PC-9 (cell line): ENCODE measurements around the gene NEURL2. TPM values are rescaled to one million over a fixed set of nuclear protein-coding genes. Genes with fewer than 3 reads are reported as not detected.

Source experiments
- BruUV-seq: library from RNA; stranded (reverse); fragments of 400-500 nt; replicated peaks from 2 replicates; lab custom pipeline; 2021; lab: Mats Ljungman, UMichigan
- CTCF ChIA-PET: fragments of 300-600 bp; sonication (Branson Sonifier 250); formaldehyde crosslinking; loops from one replicate; lab custom pipeline; 2022; ENCODE audit warnings: antibody characterized with exemption; lab: Charles Lee
- POLR2A ChIA-PET: fragments of 300-600 bp; sonication (Branson Sonifier 250); formaldehyde crosslinking; loops from one replicate; lab custom pipeline; 2022; ENCODE audit warnings: antibody characterized with exemption; ENCODE audit not compliant: unreplicated experiment; lab: Charles Lee
- DNase-seq, 2 experiments: peaks; one replicate each; pipeline versions ENCODE4 v3.0.0 to v3.0.0-alpha.2; 2015 to 2022; ENCODE audit warnings: mixed read lengths in 1 of 2
- H2AFZ ChIP-seq: fragments of 200-600 bp; sonication (generic); 2 replicates; pipeline ENCODE4 v1.8.1; 2017; ENCODE audit warnings: antibody characterized with exemption
- H3F3A ChIP-seq: fragments of 200-600 bp; sonication (generic); 2 replicates; pipeline ENCODE4 v1.8.1; 2017; ENCODE audit warnings: antibody characterized with exemption, mild to moderate bottlenecking, low read depth; ENCODE audit not compliant: insufficient read depth
- H3K27ac ChIP-seq: fragments of 200-600 bp; sonication (generic); 2 replicates; pipeline ENCODE4 v1.6.1; 2016; ENCODE audit warnings: mixed run types
- H3K27me3 ChIP-seq: fragments of 200-600 bp; sonication (generic); 2 replicates; pipeline ENCODE4 v1.6.1; 2016; ENCODE audit warnings: low read depth, mixed run types; ENCODE audit not compliant: insufficient read depth
- H3K36me3 ChIP-seq: fragments of 200-600 bp; sonication (generic); 2 replicates; pipeline ENCODE4 v1.6.1; 2016; ENCODE audit warnings: low read depth, mixed run types
- H3K4me1 ChIP-seq: fragments of 200-600 bp; sonication (generic); replicated peaks from 2 replicates; pipeline ENCODE4 v1.6.1; 2016; ENCODE audit warnings: mixed run types; ENCODE audit not compliant: insufficient read depth
- H3K4me2 ChIP-seq: fragments of 200-600 bp; sonication (generic); 2 replicates; pipeline ENCODE4 v1.6.1; 2017; ENCODE audit warnings: mixed run types
- H3K4me3 ChIP-seq: fragments of 200-600 bp; sonication (generic); 2 replicates; pipeline ENCODE4 v1.6.1; 2016; ENCODE audit warnings: mixed run types
- H3K79me2 ChIP-seq: fragments of 200-600 bp; sonication (generic); 2 replicates; pipeline ENCODE4 v1.6.1; 2017; ENCODE audit warnings: low read depth, mixed run types
- H3K9me2 ChIP-seq: fragments of 200-600 bp; sonication (generic); 2 replicates; pipeline ENCODE4 v1.8.1; 2017; ENCODE audit warnings: mild to moderate bottlenecking; ENCODE audit not compliant: insufficient read depth
- H3K9me3 ChIP-seq: fragments of 200-600 bp; sonication (generic); 2 replicates; pipeline ENCODE4 v1.8.1; 2016; ENCODE audit warnings: low read depth; ENCODE audit not compliant: insufficient read depth
- H4K20me1 ChIP-seq: fragments of 200-600 bp; sonication (generic); 2 replicates; pipeline ENCODE4 v1.8.1; 2017; ENCODE audit not compliant: insufficient read depth
- EZH2 ChIP-seq: fragments of 200-600 bp; sonication (generic); IDR thresholded peaks from 2 replicates; pipeline ENCODE4 v1.8.0; 2017; ENCODE audit warnings: antibody characterized with exemption, low read depth
- intact Hi-C: fragments of 100-400 bp; cut with micrococcal nuclease; formaldehyde crosslinking; loops from one replicate; pipeline ENCODE4 v1.10.0; 2022; ENCODE audit not compliant: unreplicated experiment
- total RNA-seq: library from RNA; stranded (reverse); gene quantifications from 2 replicates; pipeline ENCODE4 v1.2.3, GENCODE V29; 2021
- TF ChIP-seq, protein P1 (sequence below): fragments of 200-600 bp; sonication (generic); conservative IDR thresholded peaks from 2 replicates; pipeline ENCODE4 v1.6.1; 2017; ENCODE audit warnings: mixed run types, antibody characterized with exemption, mild to moderate bottlenecking, moderate library complexity

NEURL2 gene
- total RNA-seq, 1 experiment from 2014 or later = 6.5 TPM

DNA sequence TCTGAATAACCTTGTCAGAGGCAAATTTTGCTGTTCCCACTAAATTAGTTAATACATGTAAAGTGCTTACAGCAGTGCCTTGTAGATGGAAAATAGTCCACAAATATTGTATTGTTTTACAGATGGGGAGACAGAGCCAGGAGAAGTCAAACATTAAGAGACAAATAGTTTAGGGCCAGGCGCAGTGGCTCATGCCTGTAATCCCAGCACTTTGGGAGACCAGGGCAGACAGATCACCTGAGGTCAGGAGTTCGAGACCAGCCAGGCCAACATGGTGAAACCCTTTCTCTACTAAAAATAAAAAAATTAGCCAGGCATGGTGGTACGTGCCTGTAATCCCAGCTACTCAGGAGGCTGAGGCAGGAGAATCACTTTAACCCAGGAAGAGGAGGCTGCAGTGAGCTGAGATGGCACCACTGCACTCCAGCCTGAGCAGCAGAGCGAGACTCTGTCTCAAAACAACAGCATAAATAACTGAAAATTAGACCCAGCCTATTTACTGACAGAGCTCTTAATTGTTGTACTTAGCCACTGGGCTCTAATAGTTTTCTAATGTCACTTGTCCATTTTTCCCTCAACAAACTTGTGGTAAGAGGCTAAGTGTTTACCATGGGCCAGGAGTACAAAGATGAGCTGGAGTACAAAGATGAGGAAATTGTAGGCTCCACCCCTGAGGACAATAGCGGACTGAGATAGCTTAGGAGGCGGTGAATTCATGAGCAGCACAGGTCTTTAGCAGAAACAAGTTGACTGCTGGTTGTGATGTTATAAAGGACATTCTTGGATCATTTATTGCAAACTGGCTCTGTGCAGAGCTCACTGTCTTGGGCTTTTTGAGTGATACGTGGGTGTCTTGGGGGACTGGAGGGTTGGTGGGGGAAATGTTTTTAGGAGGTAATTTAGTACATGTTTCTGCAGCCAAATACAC is 27.2 kb downstream of the NEURL2 start:
- ChIA-PET CTCF (interaction anchor here (0.7 to 0.9 kb wide), 2 partner anchors 43 to 65 kb away, joined by 3 to 20 read pairs; no protein-coding TSS in a partner anchor), POLR2A (interaction anchor here (0.6 kb wide), 1 partner anchor 91 kb away, joined by 3 read pairs; no protein-coding TSS in a partner anchor)
- Histone ChIP-seq H3F3A (peaks cover 19% of the 10 kb centered on the region; the same call in 1 of the 2 replicates), H3K9me2 (no peaks in the 10 kb centered on the region), H3K4me3 (no peak overlapping the region), H3K9me3 (no peaks in the 10 kb centered on the region), H2AFZ (no peak overlapping the region), H3K4me1 (peaks cover 18% of the 10 kb centered on the region), H3K27me3 (no peaks in the 10 kb centered on the region), H3K27ac (no peak overlapping the region), H3K79me2 (no peaks in the 10 kb centered on the region), H3K36me3 (no peaks in the 10 kb centered on the region), H3K4me2 (no peak overlapping the region), H4K20me1 (no peaks in the 10 kb centered on the region)
- no TSS peak for BruUV-seq
- intact Hi-C loops = no loop called here
- no peak for TF ChIP-seq EZH2
- TF ChIP-seq, protein P1, sequence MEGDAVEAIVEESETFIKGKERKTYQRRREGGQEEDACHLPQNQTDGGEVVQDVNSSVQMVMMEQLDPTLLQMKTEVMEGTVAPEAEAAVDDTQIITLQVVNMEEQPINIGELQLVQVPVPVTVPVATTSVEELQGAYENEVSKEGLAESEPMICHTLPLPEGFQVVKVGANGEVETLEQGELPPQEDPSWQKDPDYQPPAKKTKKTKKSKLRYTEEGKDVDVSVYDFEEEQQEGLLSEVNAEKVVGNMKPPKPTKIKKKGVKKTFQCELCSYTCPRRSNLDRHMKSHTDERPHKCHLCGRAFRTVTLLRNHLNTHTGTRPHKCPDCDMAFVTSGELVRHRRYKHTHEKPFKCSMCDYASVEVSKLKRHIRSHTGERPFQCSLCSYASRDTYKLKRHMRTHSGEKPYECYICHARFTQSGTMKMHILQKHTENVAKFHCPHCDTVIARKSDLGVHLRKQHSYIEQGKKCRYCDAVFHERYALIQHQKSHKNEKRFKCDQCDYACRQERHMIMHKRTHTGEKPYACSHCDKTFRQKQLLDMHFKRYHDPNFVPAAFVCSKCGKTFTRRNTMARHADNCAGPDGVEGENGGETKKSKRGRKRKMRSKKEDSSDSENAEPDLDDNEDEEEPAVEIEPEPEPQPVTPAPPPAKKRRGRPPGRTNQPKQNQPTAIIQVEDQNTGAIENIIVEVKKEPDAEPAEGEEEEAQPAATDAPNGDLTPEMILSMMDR = no peak
- no peak for DNase-seq

DNA sequence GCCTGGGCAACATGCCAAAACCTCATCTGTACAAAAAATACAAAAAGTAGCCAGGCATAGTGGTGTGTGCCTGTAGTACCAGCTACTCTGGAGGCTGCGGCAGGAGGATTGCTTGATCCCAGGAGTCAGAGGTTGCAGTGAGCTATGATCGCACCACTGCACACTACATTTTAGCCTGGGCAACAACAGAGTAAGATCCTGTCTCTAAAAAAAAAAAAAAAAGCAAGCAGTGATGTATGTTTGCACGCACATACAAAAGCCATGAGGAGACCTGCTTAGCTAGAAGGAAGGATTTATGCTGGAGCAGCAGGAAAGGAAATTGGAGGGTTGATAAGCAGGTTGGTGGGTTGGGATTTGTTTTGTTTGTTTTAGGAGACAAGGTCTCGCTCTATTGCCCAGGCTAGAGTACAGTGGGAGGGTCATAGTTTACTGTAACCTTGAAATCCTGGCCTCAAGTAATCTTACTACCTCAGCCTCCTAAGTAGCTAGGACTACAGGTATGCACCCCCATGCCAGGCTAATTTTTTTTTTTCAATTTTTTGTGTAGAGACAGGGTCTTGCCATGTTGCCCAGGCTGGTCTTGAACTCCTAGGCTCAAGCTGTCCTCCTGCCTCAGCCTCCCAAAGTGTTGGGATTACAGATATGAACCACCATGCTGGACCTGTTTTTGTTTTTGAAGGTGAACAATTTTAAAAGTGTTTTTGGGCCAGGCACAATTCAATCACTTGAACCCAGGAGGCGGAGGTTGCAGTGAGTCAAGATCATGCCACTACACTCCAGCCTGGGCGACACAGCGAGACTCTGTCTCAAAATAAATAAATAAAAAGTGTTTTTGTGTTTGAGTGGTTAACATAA is 29.6 kb downstream of the NEURL2 start:
- H3K4me2 ChIP-seq = no peak overlapping the region
- no peaks in the 10 kb centered on the region for H3K27me3 ChIP-seq
- H4K20me1 ChIP-seq = no peaks in the 10 kb centered on the region
- H3K79me2 ChIP-seq = peaks cover 7% of the 10 kb centered on the region
- peaks cover 15% of the 10 kb centered on the region for H3K4me1 ChIP-seq
- H2AFZ ChIP-seq = no peak overlapping the region
- intact Hi-C loops = no loop called here
- DNase-seq = no peak
- no peaks in the 10 kb centered on the region for H3K9me3 ChIP-seq
- ChIA-PET CTCF (no interaction called here), POLR2A (interaction anchor here (0.6 kb wide), 1 partner anchor 559 kb away, joined by 4 read pairs; no protein-coding TSS in a partner anchor)
- H3K9me2 ChIP-seq = no peaks in the 10 kb centered on the region
- H3K4me3 ChIP-seq = no peak overlapping the region
- no peaks in the 10 kb centered on the region for H3K36me3 ChIP-seq
- TF ChIP-seq, protein P1 = no peak
- no peak for TF ChIP-seq EZH2
- no TSS peak for BruUV-seq
- no peak overlapping the region for H3K27ac ChIP-seq
- H3F3A ChIP-seq = peaks cover 3% of the 10 kb centered on the region; the same call in 1 of the 2 replicates

DNA sequence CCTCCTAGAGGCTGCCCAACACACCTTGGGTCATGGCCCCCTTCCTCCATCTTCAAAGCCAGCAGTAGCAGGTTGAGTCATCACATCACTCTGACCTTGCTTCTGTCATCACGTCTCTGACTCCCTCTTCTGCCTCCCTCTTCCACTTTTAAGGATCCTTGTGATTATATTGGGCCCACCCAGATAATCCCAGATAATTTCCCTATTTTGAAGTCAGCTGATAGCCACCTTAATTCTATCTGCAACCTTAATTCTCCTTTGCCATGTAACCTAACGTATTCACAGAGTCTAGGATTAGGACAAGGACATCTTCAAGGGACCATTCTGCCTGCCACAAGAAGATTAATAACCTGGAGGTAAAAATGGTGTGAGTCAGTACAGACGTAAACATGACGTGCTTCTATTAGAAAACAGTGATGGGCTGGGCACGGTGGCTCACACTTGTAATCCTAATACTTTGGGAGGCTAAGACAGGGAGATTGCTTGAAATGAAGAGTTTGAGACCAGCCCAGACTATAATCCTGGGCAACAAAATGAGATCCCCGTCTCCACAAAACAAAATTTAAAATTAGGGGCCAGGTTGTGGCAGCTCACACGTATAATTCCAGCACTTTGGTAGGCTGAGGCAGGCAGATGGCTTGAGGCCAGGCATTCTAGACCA is 30.3 kb downstream of the NEURL2 start:
- Histone ChIP-seq H3K36me3 (no peaks in the 10 kb centered on the region), H3K9me2 (no peaks in the 10 kb centered on the region), H3K4me1 (peaks cover 23% of the 10 kb centered on the region), H3K9me3 (no peaks in the 10 kb centered on the region), H3F3A (peaks cover 3% of the 10 kb centered on the region; the same call in 1 of the 2 replicates), H3K79me2 (peaks cover 14% of the 10 kb centered on the region), H3K27ac (no peak overlapping the region), H3K27me3 (no peaks in the 10 kb centered on the region), H4K20me1 (no peaks in the 10 kb centered on the region), H3K4me2 (no peak overlapping the region), H2AFZ (no peak overlapping the region), H3K4me3 (no peak overlapping the region)
- POLR2A ChIA-PET = no interaction called here
- CTCF ChIA-PET = no interaction called here
- intact Hi-C loops = no loop called here
- TF ChIP-seq, protein P1 = no peak
- TF ChIP-seq EZH2 = no peak
- no peak for DNase-seq
- no TSS peak for BruUV-seq
